Stomach (tissue), 4 donors: ENCODE data around the gene RELN.

Experiments
- CTCF ChIP-seq, 7 experiments: fragments of 450-650 bp in 4 of 7; fragments of 200-600 bp in 3 of 7; sonication (generic) in 3 of 7; IDR thresholded peaks; one replicate each; pipeline ENCODE4 v1.5.1; 2016 to 2019; ENCODE audit warnings: antibody characterized with exemption in 7 of 7, control low read depth in 2 of 7, mild to moderate bottlenecking in 1 of 7
- POLR2A ChIP-seq, 4 donors: fragments of 450-650 bp; IDR thresholded peaks; one replicate each; pipeline ENCODE4 v1.6.1; 2016; ENCODE audit warnings: antibody characterized with exemption in 4 of 4, control low read depth in 2 of 4, mild to moderate bottlenecking in 1 of 4, moderate library complexity in 1 of 4
- POLR2AphosphoS5 ChIP-seq, 3 donors: sonication (generic); formaldehyde crosslinking; IDR thresholded peaks; one replicate each; pipeline ENCODE4 v1.6.1; 2016; ENCODE audit warnings: antibody characterized with exemption in 3 of 3

GRCh38 chr7:104018425-104018824 is 29.0 kb upstream of the RELN start:
- TF ChIP-seq CTCF (IDR thresholded peaks at IDR 0.05), result no peak
- TF ChIP-seq POLR2AphosphoS5 (IDR thresholded peaks at IDR 0.05), result no peak
- TF ChIP-seq POLR2A (IDR thresholded peaks at IDR 0.05), result no peak
